GM18519 (cell line): ENCODE measurements around the gene ARHGAP15.

Experiments used
- ATAC-seq: cut with Tn5 transposase; IDR thresholded peaks from one replicate; pipeline ENCODE4 v1.9.1; 2021; ENCODE audit warnings: mild to moderate bottlenecking, moderate library complexity; ENCODE audit not compliant: unreplicated experiment, low FRiP score

The ARHGAP15 gene

DNA sequence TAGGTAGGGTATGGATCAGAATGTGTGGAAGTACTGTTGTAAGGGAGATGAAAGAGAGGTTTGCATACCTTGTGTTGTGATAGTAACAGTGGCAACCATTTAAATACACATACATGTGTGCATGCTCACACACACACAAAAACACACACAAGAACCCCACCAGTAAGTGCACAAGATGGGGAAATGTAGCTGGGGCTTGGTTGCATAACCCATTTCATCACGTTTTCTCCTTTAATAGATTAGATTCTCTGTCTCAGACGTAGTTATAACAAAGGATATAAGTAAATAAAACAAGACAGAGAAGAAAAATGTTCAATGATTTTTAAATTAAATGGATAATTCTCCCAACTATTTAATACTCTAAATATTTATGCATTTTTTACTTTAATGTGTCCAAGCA, 13.4 kb downstream of the ARHGAP15 start:
- no peak for ATAC-seq

- ATAC-seq: no peak
Measured at GRCh38 chr2:143144813-143145455, 15.7 kb downstream of the ARHGAP15 start.

DNA sequence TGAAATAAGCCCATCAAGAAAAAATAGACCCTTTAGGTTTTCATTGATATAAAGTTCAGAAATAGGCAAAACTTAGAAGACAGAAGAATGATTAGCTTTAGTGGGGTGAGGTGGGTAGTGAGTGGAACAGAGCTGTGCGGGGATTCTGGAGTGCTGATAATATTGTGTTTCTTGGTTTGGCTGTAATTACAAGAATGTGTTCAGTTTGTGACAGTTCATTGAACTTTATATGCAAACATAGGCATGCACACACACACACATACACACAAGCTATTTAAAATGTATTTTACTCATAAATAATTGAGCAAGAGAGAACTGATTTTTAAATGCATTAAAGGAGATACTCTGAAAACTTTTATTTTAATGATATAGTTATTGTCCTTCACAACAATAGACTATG, 17.1 kb downstream of the ARHGAP15 start:
- ATAC-seq: no peak

DNA sequence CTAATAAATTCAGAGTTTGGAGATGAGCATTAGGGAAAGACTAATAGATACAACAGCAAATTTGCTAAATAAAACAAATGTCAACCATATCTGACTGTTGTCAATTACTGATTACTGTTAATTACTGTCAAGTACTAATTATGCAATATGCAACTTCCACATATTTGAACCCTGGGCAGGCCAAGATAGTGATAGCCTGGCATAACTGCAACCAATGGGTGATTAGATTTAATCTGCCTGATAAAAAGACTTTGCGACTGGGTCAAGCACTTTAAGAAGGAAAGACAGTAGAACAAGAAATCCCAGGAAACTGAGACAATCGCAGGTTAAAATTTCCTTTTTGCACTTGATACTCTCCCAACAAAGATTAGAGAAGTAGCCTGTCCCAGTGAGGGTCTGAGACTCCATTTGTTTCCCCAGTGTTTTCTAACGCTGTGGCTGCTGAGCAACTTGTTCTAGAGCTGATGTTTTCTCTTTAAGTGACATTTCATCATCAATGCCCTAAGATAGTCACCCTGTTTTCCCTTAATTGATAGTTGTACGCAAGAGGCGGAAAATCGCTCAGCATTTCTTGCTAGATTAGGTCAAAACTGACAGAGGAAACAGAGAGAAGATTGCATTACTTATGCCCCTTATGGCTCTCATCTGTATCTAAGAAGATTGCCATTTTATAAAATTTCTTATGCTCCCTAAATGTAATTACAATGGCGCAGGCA, 17.8 kb downstream of the ARHGAP15 start:
- no peak for ATAC-seq

- ATAC-seq: no peak
Measured at GRCh38 chr2:143148011-143148410, 18.8 kb downstream of the ARHGAP15 start.

DNA sequence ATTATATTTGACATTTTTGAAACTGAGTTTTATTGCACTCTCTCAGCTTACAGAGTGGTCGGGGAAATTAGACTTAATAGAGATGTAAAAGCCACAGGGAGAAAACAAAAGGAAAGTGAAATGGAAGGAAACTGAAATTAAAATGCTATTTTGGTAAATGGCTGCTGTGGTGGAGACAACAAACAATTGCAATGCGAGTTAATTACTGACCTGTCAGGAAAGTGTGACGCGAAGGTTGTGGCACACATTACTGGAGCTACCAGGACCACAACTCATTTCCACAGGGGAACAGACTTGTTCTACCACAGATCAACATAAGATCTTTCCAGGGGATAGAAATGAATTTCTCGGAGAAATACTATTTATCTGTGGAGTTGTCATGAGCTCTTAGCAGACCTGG, 19.5 kb downstream of the ARHGAP15 start:
- no peak for ATAC-seq

DNA sequence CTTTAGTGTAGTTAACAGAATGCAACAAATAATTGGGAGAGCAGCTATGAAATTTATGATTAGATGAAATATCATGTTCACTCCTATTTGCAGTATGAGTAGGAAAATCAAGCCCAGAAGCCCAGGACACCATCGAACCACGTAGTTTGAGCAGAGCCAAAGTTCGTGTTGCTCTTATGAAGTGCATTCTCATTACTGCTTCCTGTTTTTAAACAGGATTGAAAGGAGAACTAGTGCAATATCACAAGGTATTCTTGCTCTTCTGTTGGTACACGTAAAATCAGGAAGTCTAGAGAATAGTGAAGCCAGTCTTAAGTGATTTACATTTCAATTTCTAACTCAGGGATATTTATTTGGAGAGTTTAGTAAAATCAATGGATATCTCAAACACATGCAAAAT, 21.1 kb downstream of the ARHGAP15 start:
- ATAC-seq: peak; percentile 79

DNA sequence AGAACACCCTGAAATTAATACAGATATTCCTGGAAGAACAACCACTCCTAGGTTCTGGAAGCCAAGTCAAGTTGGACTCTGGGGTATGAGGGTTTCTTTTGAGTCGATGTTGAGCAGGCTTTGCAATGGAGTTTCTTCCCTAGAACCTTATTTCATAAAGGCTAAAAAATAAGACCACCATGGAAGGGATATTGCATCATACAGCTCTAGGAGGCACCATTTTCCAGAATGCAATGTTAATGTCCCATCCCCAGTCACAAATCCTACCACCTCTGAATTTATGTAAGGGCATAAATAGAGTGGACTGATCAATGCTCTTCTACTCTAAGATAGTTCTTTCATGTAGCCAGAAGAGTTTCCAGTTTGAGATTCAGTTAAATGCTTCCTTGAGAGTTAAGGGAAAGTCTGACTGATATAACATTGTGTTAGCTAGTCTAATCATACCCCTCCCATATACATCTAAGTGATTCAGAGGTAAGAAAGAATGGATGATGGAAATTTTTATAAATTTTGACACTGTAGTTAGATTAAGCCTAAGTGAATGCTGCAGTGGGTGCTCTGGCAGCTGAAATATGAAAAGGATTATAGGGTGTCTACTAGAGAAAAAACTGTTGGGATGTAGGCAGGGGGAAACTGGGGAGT, 22.0 kb downstream of the ARHGAP15 start:
- no peak for ATAC-seq

- ATAC-seq: no peak
Measured at GRCh38 chr2:143152219-143152618, 23.0 kb downstream of the ARHGAP15 start.

DNA sequence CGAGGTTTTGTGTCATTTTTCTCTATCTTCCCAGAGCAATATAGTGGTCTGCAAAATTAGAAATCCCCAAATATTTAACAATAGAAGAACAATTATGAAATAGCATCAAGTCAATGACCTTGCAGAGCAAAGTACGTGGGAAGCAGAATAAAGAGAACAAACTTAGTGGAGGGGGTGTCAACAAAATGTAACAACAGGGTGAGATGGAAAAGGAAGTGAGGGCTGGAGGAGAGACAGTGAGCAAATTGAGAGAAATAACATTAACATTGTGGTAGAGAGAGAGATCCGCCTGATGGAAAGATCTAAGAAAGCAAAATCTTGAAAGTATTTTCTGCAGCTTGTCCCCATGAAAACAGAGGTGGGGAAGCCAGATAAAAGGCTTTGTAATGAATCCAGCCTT, 23.4 kb downstream of the ARHGAP15 start:
- no peak for ATAC-seq

GRCh38 chr2:143155661-143156060, 26.4 kb downstream of the ARHGAP15 start:
- no peak for ATAC-seq

DNA sequence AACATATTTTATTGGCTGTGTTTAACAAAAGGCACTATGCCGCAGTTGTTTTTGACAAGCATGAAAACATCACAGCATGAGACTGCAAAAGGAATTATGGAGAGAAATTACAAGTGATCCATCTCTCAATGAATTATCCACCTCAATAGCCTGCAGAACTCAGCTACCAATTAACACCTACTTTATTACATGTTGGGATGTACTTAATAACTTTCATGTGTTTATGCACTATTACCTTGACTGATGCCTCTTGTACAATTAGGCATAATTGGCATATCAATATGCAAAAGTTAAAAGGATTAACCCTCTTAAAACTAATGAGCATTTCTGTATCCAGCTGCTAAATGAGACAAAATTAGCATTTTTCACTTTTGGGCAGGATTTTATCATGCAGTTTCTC, 27.8 kb downstream of the ARHGAP15 start:
- ATAC-seq: no peak

GRCh38 chr2:143157418-143157817, 28.2 kb downstream of the ARHGAP15 start:
- no peak for ATAC-seq

- ATAC-seq: no peak
Measured at GRCh38 chr2:143158098-143158497, 28.9 kb downstream of the ARHGAP15 start.

DNA sequence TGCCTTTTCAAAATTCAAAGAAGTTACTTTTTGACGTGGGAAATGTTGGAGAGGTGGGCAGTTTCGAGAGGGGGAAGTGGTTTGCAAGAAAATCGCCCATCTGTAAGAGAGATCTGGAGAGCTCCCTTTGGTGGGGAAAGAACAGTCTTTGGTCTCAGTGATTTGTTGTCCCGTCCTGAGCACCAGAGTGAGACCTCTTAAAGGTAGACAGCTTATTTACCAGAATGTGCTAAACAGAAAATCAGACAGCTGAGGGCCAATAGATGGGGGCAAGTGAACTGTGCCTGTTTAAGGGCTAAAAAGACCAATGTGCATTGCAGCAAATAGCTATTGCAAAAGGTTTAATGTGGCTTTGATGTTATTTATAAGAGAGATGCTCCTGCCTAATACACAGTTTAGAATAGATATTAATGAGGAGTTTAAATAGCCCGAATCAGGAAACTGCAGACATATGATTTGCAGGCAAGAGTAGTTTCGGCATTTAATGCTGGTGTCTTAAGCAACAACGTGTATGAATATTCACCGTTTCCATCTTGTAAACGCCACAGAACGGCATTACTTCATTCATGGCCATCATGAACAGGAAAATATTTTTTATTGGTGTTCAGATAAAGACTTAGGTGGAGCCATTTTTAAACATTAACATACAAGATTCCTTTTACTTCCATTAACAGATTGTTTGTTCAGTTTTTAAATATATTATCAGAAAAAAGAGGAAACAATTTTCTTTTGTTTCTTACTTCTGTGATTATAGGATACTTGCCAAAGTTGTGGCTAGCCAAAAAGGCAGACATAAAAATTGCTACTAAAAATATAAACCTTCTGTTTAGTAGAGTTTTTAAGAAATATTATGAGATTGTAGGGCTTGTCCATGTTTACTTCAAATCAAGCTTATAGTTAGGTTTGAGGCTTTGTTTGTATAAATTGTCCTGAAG, 29.6 kb downstream of the ARHGAP15 start:
- ATAC-seq: no peak

GRCh38 chr2:143159486-143159840, 30.2 kb downstream of the ARHGAP15 start:
- ATAC-seq: no peak

- no peak for ATAC-seq
Measured at GRCh38 chr2:143160732-143161707, 31.8 kb downstream of the ARHGAP15 start.

- peak; percentile 76 for ATAC-seq
Measured at GRCh38 chr2:143162123-143162837, 33.1 kb downstream of the ARHGAP15 start.

GRCh38 chr2:143162997-143163396, 33.8 kb downstream of the ARHGAP15 start:
- ATAC-seq: no peak
